HG03469 (cell line): Measurements from ENCODE around the gene CRHR1.
"Not testable (repeated sequence)": the region's sequence is repeated elsewhere in the genome, so short reads cannot be mapped to it uniquely, and the experiment has no call there.

Experiments
- ATAC-seq: cut with Tn5 transposase; IDR thresholded peaks from one replicate; pipeline ENCODE4 v1.9.1; 2021; ENCODE audit warnings: mild to moderate bottlenecking, moderate library complexity, moderate number of reproducible peaks; ENCODE audit not compliant: unreplicated experiment

The CRHR1 gene

DNA sequence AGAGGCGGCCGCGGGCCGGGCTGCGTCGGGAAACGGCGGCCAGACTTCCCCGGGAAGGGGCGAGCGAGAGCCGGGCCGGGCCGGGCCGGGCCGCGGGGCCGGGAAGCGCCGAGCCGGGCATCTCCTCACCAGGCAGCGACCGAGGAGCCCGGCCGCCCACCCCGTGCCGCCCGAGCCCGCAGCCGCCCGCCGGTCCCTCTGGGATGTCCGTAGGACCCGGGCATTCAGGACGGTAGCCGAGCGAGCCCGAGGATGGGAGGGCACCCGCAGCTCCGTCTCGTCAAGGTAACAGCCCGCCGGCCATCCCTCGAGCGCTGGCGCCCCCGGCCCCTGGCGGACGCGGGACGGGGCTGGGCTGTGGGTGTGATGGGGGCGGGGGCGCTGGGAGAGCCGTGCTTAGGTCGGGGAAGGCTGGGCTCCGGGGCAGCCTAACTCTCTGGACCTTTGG is at the start of gene CRHR1:
Gene CRHR1 (plus strand): TSS at position 28 of the 448 bp plus-strand sequence. CDS start 225 bp downstream, at position 253.
- no peak for ATAC-seq

GRCh38 chr17:45734598-45734997 is 49.5 kb upstream of the CRHR1 start:
- no peak for ATAC-seq

DNA sequence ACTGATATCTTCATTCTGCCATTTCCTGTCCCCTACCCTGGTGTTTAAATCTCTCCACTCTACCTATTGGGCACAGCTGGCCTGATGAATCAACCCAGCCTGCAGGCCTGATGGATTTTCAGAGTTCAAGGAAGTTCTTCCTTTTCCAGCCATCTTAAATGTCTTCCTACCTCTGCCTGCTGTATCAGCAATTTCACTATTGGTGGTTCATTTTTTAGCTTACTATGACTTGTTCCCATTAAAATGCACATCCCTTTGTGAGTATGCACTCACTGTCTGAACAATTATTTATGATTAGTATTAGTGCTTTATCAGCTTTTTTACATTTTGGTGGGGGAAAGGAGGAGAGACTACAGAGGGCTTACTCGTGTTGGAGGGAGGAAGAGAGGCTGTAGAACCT is 48.6 kb upstream of the CRHR1 start:
- ATAC-seq = no peak

GRCh38 chr17:45739786-45740185 is 44.3 kb upstream of the CRHR1 start:
- no peak for ATAC-seq

- ATAC-seq = no peak
Measured at GRCh38 chr17:45740553-45741330, 43.4 kb upstream of the CRHR1 start.

GRCh38 chr17:45742251-45742650 is 41.9 kb upstream of the CRHR1 start:
- ATAC-seq = no peak

GRCh38 chr17:45743626-45744326 is 40.3 kb upstream of the CRHR1 start:
- ATAC-seq = no peak

DNA sequence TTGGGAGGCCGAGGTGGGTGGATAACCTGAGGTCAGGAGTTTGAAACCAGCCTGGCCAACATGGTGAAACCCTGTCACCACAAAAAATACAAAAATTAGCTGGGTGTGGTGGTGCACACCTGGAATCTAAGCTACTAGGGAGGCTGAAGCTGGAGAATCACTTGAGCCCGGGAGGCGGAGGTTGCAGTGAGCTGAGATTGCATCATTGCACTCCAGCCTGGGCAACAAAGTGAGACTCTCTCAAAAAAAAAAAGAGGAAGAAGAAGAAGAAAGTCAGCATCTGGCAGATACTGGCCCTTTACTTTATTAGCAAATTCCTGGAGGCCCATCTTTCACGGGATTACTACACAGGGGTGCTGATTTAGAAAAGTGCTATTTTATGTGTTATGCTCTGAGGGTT is 39.3 kb upstream of the CRHR1 start:
- ATAC-seq = not testable (repeated sequence)

DNA sequence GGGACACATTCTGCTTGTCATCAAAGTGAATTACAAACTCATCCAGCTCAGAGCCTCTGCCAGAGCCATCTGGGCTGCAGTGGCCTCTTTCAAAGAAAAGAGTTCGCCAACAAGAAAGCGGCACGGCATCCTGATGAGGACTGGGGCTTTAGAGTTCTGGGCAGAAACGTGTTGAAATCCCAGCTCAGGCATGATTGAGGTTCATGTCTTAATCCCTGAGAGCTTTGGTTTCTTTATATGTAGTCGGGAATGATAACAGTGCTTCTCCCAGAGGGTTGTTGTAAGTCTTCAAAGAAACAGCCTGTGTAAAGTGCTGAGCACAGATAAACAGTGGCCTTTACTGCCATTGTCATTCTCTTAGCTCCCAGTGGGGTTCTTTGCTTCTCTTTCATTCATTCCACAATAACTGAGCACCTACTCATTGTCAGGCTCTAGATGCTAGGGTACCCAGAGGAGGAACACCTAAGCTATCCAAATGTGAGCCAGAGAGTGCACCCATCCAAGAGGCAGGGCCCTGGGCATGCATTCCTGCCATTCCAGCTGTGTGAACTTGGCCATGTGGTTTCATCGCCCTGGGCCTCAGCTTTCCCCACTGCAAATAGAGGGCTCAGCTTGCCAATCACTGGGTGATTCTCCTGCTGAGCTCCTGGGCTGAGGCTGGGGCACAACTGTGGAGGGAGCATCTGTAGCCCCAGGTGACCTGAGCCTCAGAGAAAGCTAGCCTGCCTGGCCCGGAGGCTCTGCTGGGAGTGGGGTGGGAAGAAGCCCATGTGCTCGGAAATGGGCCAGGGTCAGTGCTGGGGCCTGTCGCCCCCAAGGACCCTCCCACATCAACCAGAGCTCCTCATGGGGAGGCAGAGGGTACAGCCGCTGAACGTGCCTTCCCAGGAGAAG is 38.3 kb upstream of the CRHR1 start:
- ATAC-seq = no peak

- no peak for ATAC-seq
Measured at GRCh38 chr17:45747911-45748310, 36.2 kb upstream of the CRHR1 start.

- no peak for ATAC-seq
Measured at GRCh38 chr17:45748731-45749310, 35.3 kb upstream of the CRHR1 start.

DNA sequence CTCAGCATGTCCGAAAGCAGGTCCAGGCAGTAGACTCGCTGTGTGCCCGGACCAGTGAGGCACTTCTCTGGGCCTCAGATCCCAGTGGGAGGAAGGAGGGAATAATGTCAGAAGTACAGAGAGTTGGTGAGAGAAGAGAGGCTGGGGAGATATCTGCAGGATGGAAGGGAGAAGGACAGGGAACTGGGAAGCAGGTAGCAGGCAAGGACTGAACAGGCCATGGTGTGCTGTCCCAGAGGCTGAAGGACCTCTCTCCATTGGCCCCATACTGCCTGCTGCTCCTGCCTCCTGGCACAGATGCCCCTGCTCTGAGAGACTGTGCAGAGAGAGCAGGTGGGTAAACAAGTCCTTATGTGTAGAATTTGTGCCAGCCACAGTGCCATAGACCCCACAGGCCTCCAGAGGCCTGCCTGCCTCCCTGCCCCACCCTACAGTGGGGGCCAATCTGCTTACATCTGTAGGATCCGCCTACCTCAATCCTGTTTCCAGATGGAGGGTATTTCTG is 34.2 kb upstream of the CRHR1 start:
- no peak for ATAC-seq

GRCh38 chr17:45750779-45751440 is 33.2 kb upstream of the CRHR1 start:
- ATAC-seq = no peak

- ATAC-seq = no peak
Measured at GRCh38 chr17:45751466-45751865, 32.7 kb upstream of the CRHR1 start.

DNA sequence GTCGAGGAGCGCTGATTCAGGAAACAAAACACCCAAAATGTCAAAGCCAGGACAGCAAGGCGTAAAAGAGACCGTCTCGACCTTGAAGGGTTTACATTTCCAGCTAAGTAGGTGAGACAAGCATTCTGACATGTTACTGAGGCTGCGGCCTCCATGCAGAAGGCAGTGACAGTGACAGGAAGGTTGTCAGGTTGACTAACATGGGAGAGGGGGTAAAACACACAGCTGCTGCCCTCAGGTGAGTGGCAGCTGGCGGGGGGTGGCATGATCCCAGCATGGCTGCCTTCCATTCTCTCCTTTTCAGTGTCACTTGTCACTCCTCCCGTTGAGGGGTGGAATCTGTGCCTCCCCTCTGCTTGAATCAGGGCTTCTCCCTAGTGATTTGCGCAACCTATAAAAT is 31.9 kb upstream of the CRHR1 start:
- no peak for ATAC-seq

- no peak for ATAC-seq
Measured at GRCh38 chr17:45753645-45754225, 30.4 kb upstream of the CRHR1 start.

GRCh38 chr17:45755050-45755449 is 29.1 kb upstream of the CRHR1 start:
- no peak for ATAC-seq

DNA sequence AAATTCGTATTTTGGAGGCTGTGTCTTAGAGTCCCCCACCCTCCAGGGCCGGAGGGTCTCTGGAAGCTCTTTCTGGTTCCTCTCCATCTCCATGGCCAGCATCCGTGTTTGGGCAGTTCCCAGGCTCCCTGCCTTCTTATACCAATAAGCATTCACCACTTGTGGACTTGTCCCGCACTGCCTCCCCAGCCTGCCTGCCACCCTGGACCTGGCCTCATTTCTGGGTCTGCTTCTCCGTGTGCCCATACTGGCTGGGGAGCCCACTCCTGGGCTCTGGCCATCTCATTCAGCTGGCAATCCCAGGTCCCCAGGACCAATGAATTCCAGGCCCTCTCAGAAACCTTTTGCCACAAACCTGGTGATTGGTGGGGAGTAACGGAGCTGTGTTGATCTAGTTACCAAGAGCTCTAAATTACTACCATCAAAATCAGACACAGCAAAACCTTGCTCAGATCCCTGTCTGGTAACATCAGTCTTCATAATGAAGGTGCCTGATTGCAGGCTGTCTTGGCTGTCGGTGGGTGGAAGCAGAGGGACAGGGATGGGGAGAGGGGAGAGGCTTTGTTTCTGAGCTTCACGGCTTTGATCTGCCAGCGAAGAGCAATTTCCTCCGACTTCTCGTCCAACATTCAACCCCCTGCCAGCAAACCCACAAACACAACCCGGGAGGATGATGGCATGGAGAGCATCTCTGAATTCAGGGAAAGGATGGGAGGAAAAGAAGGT is 27.7 kb upstream of the CRHR1 start:
- no peak for ATAC-seq
